Right renal pelvis (tissue), 4 donors: ENCODE data around the gene MFAP3. TPM values are rescaled to one million over a fixed set of nuclear protein-coding genes. Genes with fewer than 3 reads are reported as not detected.
"Not testable (repeated sequence)": the region's sequence is repeated elsewhere in the genome, so short reads cannot be mapped to it uniquely, and the experiment has no call there.

Experiments
- DNase-seq, 4 donors: peaks; one replicate each; pipeline ENCODE4 v3.0.0-alpha.2; 2013; ENCODE audit warnings: low read depth in 4 of 4, low spot score in 3 of 4, missing footprints in 1 of 4
- polyA plus RNA-seq, 4 donors: library from polyadenylated mRNA; unstranded; fragments of 120-200 nt; gene quantifications; one replicate each; pipeline ENCODE4 v1.2.1, GENCODE V29; 2013; ENCODE audit not compliant: insufficient read length in 4 of 4

The MFAP3 gene
- 10 to 100 TPM; 41.5 to 52.1 (median 48.8) TPM for polyA plus RNA-seq

DNA sequence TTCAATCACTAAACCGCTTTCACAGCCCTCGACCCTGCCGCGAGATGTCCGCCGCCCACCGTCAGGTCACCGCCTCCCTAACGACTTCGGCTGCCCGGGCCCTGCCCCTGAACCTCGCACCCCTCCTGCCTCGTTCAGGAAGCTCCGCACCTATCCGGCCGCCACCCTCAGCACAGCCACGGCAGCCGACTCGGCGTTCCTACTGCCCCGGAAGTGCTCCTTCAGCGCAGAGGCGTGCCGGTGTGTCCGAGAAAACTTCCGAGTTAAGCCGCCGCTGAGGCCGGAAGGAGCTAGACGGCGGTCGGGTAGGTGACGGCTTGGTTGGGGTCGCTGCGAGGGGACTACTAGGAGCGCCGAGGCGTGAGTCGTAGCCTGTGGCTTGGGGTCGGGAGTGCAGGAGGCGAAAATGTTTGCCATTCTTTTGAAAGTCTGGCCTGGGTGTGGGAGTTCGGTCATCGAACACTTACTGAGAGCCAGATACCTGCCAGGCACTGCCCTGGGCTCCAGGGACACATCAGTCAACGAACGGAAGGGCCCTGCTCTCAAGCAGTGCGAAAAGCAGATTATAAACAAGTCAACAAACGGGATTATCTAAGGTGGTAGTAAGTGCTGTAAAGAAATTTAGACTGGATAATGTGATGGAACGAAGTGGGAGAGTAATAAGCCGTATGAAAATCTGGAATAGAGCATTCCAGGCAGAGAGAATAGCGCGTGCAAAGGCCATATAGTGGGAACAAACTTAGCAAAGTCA is at the start of gene MFAP3, which contains the start of gene FAM114A2:
TSS of gene MFAP3 (plus strand) at position 261 of the 751 bp plus-strand sequence. CDS start 10,756 bp downstream, outside the sequence.
TSS of gene FAM114A2 (minus strand) at position 204 of the 751 bp plus-strand sequence. CDS start 3,957 bp downstream, outside the sequence.
- DNase-seq = peak; percentile 69 to 75 (median 72)

DNA sequence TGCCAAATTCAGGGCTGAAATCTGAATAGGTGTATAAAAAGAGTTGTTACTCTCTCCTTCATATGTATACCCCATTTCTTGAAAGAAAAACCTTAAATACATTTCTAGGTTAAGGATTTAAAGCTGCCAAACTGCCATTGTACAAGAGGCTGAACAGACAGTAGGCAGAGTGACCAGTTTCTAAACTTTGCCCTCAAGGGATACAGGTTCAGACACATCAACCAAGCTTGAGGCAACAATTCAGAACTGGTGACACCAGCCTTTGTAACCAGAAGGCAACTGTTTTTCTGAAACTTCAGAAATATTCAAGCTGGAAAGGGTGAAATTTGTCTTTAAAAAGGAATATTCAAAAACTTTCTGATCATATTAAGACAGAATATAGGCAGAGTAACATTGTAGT is 47.6 kb upstream of the MFAP3 start:
- no peak for DNase-seq

DNA sequence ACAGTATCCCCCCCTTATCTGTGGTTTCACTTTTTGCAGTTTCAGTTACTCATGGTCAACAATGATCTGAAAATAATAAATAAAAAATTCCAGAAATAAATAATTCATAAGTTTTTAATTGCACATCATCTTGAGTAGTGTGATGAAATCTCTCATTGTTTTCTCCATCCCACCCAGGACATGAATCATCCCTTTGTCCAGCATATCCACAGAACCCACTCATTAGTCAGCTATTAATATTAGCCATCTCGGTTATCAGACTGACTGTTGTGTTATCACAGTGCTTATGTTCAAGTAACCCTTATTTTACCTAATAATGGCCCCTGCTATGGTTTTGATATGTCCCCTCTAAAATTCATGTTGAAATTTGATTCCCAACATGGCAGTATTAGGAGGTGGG is 40.8 kb upstream of the MFAP3 start:
- no peak for DNase-seq

DNA sequence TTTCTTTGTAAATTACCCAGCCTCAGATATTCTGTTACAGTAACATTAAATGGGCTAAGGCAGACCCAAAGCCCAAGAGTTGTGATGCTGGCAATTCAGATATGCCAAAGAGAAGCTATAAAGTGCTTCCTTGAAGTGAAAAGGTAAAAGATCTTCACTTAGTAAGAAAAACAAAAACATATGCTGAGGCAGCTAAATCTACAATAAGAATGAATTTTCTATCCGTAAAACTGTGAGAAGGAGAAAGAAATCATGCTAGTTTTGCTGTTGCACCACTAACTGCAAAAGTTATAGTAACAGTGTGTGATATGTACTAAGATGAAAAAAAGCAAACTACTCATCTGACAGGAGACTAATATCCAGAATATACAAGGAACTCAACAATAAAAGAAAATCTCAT is 40.0 kb upstream of the MFAP3 start:
- DNase-seq = no peak

DNA sequence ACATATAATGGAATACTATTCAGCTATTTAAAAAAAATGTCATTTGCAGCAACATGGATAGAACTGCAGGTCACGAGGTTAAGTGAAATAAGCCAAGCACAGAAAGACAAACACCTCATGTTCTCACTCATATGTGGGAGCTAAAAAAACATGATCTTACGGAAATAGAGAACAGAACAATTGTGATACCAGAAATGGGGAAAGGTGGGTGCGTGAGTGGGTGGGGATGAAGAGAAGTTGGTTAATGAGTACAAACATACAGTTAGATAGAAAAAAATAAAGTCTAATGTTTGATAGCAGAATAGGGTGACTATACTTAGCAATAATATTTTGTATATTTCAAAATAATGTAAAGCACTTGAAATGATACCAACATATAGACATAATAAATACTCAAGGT is 38.8 kb upstream of the MFAP3 start:
- no peak for DNase-seq

DNA sequence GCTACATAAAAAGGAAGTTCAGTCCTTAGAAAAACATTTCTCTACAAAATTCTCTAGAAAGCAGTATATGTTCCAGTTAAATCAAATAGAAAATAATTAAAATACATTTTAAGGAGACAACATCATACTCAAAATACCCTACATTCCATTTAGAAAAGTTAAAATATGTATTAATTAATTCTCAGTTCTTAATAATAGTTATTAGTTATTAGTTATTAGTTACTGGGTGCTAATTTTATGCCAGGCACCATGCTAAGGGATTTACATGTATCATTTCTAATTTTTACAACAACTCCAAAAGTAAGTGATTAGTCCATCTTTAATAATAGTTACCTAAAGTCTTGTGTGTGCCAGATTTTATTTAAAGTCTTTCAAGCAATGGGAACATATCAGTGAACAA is 38.1 kb upstream of the MFAP3 start:
- DNase-seq = no peak

DNA sequence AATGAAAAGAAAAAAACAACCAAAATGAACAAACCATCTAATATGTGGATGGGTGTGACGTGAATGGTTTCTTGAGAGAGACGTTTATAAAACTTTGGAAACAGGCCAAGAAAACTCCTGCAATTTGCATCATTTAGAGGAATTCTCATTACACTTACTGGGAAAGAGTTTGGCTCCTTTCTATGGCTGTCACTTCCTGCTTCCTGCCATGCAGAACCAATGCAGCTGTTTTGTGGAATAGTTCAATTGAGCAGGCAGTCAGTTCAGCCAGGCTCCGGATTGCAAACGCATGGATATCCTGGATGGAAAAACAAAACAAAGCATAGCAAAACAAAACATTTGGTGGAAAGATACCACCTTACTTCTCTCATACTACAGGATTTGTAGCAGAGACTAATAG is 36.7 kb upstream of the MFAP3 start:
- DNase-seq = peak; percentile 3 to 23 (median 10)

DNA sequence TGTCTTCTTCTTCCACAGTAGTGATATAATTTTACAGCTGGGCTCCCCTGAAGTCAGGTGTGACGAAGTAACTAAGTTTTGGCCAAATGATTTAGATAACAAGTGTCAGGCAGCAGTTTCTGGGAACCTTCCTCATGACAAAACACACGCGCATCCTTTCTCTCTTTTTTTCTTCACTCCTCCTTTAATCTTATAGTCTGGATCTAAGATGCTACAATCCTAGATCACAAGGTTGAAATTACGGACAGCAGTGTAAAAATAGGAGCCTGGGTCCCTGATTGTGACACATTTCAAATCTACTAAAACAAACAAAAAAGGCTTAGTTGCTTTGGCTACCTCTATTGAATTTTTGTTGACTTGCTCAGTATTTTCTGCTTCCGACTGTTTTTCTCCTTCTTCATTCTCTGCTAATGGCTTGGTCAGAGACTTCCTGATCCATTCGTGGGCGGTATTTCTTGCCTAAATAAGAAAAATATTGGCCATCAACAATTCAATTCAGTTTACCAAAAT is 36.2 kb upstream of the MFAP3 start:
- no peak for DNase-seq

DNA sequence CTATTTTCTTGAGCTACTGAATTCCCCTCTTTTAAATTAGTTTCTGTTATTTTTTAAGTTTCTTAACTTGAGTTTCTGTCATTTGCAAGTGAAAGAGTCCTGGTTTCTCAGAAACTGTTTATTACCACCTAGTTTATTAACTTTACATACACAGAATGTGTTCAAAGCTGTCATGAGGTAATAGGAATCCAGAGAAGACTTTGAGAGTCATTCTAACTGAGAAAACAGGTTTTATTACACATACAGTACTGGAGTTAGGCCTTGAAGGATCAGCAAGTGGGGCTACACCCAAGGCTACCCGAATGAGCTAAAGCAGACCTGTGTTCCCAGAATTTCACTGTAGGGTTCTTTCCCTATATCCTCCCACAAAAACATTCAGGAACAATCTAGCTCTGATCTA is 33.1 kb upstream of the MFAP3 start:
- no peak for DNase-seq

DNA sequence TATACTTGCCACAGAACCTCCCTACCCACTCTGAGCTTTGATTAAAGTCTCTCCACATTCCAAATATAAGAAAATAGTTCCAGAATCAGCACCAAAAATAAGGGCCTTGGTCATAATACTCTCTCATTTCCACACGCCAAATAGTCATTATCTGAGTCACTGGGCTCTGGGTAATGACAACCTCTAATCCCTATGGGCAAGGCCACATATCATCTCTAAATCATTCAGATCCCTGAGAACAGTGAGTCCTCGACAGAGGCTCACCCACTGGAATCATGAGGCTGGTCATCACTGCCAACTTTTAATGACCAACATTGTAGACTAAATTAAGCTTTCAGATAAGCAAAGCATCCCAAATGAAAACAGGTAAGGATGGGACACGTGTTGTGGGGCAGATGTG is 28.1 kb upstream of the MFAP3 start:
- DNase-seq = no peak

DNA sequence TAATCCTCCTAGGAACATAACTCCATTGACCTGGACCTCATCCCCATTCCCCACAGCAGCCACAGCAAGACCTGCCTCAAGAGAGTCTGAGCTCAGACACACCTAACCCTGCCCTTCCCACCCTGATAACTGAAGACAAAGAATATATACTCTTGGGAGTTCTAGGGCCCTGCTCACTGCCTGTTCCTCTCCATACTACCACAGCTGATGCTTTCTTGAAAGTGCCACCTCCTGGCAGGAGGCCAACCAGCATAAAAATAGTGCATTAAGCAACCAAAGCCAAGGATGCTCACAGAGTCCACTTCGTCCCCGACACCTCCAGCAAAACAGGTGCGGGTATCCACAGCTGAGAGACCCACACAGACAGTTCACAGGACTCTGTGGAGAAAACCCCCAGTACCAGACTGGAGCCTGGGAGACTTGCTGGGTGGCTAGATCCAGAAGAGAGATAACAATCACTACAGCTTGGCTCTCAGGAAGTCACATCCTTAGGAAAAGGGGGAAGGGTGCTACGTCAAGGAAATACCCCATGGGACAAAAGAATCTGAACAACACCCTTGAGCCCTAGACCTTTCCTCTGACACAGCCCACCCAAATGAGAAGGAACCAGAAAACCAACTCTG is 23.6 kb upstream of the MFAP3 start:
- no peak for DNase-seq

DNA sequence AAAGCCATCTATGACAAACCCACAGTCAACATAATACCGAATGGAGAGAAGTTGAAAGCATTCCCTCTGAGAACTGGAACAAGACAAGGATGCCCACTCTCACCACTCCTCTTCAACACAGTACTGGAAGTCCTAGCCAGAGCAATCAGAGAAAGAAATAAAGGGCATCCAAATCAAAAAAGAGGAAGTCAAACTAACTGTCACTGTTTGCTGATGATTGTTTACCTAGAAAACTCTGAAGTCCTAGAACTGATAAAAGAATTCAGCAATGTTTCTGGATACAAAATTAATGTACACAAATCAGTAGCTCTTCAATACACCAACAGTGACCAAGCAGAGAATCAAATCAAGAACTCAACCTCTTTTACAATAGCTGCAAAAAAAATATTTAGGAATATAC is 19.8 kb upstream of the MFAP3 start:
- not testable (repeated sequence) for DNase-seq

DNA sequence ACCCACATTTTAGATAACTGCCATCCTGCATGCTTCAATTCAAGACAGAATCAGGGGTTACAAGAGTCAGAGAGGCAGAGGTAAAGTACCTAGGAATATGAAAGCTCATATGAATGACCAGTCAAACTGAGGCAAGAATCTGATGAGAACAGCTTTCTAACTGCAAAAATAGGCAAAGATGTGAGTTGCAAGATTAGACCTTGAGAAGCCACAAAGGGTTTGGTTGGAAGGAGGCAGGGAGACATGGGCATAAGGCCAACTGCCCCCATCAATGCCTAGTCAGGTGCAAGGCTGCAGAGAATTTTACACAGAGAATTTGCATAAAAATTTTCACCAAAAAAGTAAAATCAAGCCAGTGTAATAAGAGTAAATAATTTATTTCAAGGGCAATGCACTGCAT is 12.8 kb upstream of the MFAP3 start:
- no peak for DNase-seq

DNA sequence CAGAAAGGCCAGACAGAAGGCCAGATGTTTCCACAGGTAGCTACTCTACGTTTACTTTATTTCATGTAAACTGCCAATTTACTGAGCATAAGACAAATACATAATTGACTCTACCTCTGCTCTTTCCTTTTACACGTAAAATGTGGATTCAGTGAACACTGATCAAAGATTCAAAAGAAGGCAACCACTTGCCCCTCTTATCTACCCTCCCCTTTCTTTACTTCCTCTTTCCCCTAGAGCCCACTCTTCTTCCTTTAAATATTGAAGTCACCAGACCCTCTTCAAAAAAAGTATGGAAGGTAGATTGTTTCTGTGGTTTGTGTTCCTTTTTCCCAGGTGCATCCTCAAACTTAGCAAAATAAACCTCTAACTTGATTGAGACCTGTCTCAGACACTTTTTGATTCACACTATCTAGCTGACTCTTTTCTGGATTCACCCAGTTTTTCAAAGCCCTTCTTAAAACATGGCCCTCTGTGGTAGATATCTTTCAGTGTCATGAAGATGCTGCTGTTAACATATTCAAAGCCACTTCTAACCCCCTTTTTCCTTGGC is 6.8 kb upstream of the MFAP3 start:
- DNase-seq = no peak

DNA sequence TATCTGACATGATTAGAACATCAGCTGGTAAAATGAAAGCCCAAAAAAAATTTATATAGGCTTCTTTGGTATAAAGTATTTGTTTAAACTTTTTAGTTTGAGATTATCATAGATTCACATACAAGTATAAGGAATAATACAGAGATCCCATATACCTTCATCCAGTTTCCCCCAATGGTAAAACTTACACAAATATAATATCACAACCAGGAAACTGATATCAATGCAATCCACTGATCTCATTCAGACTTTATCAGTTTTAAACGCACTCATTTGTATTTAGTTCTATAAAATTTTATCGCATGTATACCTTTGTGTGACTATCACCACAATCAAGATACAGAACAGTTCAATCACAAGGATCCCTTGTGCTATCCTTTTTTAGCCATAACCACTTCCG is 3.8 kb upstream of the MFAP3 start:
- DNase-seq = no peak

DNA sequence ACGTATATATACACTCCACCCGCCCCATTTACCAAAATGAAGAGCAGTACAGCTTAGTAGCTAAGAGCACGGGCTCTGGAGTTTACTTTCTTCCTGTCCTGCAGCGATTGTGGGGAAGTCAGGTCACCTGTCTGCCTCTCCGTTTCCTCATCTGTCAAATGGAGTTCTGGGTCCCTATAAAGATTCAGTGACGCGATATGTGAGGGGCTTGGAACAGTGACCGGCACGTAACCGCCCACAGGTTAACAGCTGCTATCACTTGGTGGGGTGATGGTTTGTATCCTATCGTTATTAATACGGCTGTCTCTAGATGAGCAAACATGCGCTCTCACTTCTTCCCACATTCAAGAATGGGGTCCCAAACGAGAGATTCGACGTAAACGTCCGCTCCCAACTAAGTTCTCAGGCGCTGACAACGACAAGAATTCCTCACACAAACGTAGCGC is 483 bp upstream of the MFAP3 start:
- DNase-seq = peak in 3 of 4 donors; percentile 8 to 33 (median 20)

DNA sequence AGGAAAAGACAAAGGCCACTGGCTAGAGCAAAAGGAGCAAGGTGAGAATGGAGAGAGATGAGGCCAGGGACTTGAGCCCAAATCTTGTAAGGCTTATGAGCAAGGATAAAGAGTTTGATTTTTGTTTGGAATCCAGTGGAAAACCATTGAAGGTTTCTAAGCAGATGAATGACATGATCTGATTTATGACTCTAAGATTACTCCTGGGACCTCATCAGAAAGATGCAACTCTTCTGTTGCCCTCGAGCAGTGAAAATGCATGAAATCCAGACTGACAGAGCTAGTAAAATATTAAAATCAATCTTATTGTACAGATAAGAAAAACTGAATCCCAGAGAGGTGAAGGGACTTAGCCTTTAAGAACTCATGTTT is 677 bp downstream of the MFAP3 start:
- no peak for DNase-seq

DNA sequence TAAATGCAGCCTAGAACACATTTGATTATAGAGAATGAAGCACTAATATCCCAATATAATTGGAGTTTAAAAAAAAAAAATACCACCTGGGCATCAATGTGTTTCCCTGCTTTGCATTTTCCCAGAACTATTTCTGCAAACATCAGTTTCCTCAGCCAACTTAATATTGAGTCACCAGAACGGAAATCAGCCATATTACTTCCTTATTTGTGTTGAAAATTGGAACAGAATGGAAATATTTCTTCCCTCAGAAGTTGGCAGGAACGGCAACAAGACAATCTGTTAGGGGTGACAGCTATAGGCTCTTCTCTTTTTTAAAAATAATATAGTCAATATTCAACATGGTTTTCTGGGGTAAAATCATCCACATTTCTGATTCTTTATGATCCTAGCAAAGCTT is 4.0 kb downstream of the MFAP3 start:
- no peak for DNase-seq

DNA sequence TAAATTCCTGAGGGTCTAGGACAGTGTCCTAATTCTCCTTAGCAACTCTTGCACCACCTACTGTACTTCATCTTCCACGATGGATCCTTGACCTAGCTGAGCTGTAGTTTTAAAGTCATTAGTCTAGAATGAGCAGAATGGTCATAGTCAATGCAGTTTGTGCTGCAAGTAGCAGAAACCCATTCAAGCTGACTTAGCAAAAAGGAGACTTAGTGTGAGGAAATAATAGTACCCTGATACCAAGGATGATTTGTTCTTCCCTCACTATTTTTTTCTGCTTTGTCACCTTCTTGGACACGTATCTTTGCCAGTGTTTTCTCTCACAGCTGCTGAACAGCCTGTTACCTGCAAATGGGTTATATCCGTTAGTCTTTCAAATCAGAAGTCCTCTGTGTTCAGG is 5.3 kb downstream of the MFAP3 start:
- no peak for DNase-seq

DNA sequence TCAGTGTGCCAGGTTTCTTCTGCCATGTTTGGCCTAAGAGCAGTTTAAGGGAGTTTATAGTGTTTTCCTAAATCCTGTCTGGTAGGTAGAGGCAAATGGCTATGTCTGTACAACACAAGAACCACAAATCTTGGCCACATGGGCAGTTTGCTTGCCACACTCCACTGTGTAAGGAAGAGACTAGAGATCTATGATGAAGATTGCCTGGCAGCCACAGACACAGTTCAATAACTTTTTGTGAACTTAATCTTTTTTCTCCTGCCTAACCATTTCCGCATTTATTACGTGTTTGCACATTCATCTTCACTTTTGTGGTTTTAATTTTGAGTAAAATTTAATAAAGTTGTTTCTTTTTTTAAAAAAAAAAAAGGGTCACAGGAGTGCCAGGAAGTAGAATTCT is 5.8 kb downstream of the MFAP3 start:
- DNase-seq = no peak

DNA sequence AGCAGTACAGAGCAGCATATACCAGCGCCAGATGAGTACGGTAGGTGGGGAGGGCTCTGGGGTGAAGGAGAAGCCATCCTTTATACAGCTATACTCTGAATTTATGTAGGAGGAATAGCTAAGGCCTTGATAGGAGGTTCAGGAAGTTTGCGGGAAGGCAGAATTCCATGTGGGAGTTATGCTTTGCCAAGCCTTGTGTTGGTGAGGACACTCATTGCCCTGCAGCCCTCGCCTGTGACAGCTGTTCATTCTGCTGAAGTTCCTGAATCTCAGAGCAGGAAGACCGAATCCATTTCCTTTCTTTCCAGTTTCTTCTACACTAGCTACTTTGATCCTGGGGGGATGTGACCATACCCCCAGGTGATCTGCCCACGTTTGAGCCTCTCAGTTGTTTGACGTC is 7.7 kb downstream of the MFAP3 start:
- no peak for DNase-seq

DNA sequence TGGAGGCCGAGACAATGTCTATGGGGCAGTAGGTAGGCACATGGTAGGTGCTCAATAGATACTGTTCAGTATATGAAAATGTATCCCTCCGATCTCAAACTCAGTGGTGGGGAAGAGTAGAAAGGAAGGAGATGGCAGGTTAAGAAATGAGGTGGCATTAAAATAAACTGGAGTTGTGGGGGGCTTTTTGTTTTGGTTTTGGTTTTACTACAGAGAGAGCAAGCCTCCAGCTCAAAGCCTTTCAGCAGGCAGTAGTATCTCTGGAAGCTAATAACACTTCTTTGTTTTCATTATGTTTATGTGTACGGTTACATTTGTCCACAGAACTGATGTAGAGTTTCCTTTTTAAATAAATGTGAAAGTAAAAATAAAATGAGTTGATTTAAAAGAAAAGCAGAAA is 8.6 kb downstream of the MFAP3 start:
- no peak for DNase-seq
